Adrenal gland (tissue), 5 donors: ENCODE results near the gene CEBPG.

Source experiments
- POLR2A ChIP-seq, 2 donors: fragments of 450-650 bp; IDR thresholded peaks; one replicate each; pipeline ENCODE4 v1.6.1; 2017; ENCODE audit warnings: antibody characterized with exemption in 2 of 2, mild to moderate bottlenecking in 2 of 2, moderate library complexity in 1 of 2
- TF ChIP-seq, protein P1 (sequence below), 6 experiments: fragments of 450-650 bp in 4 of 6; fragments of 200-600 bp in 2 of 6; sonication (generic) in 1 of 6; IDR thresholded peaks; 1 replicate in 5 of 6; 2 replicates in 1 of 6; pipeline versions ENCODE4 v1.5.1 to v1.8.0; 2016 to 2021; ENCODE audit warnings: antibody characterized with exemption in 6 of 6, mild to moderate bottlenecking in 2 of 6, moderate library complexity in 1 of 6
- donor health status: DM: no; HTN: no; CAD: no.

- TF ChIP-seq POLR2A (IDR thresholded peaks at IDR 0.05), result no peak
- TF ChIP-seq, protein P1, sequence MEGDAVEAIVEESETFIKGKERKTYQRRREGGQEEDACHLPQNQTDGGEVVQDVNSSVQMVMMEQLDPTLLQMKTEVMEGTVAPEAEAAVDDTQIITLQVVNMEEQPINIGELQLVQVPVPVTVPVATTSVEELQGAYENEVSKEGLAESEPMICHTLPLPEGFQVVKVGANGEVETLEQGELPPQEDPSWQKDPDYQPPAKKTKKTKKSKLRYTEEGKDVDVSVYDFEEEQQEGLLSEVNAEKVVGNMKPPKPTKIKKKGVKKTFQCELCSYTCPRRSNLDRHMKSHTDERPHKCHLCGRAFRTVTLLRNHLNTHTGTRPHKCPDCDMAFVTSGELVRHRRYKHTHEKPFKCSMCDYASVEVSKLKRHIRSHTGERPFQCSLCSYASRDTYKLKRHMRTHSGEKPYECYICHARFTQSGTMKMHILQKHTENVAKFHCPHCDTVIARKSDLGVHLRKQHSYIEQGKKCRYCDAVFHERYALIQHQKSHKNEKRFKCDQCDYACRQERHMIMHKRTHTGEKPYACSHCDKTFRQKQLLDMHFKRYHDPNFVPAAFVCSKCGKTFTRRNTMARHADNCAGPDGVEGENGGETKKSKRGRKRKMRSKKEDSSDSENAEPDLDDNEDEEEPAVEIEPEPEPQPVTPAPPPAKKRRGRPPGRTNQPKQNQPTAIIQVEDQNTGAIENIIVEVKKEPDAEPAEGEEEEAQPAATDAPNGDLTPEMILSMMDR (IDR thresholded peaks at IDR 0.05), result no peak
Observed at GRCh38 chr19:33426621-33427361, 53.3 kb downstream of the CEBPG start.
